ENCODE results near the gene SMG5. TPM values are rescaled to one million over a fixed set of nuclear protein-coding genes. Genes with fewer than 3 reads are reported as not detected.

SMG5 gene
- total RNA-seq, 2 experiments from 2014 or later, result 51.6 to 56.1 TPM

DNA sequence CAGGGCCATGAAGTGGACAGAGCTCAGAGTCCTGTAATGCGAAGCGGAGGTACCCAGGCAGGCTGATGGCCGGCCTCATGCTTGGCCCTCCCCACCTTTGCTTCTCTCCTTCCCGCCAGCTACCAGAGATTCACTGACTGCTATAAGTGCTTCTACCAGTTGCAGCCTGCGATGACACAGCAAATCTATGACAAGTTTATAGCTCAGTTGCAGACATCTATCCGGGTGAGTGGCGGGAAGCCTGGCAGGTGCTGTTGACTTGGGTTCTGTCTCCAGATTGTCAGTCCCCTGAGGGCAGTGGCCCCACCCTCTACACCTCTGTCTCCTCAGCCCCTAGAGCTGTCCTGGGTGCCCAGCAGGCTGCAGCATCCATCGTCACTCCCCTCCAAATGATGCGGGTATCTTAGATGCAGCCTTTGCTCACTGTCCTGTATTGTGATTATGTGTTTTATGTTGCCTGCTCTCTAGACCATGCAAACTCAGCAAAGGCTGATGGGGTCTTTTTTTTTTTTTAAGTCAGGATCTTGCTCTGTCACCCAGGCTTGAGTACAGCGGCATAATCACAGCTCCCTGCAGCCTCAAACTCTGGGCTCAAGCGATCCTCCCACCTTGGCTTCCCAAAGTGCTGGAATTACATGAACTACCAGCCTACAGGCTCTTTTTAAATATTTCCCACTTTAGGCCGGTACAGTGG, 50.3 kb downstream of the SMG5 start:
- Mint-ChIP-seq H3K9me3 (no peaks in the 10 kb centered on the region), H3K27ac (no peak overlapping the region), H3K4me1 (ENCODE audit: low read depth) (no peaks in the 10 kb centered on the region), H3K27me3 (no peaks in the 10 kb centered on the region), H3K36me3 (ENCODE audit: low read depth) (peaks cover 61% of the 10 kb centered on the region), H3K4me3 (no peak overlapping the region)
- Histone ChIP-seq H3K9me3 (ENCODE audit: control insufficient read depth in 1 of 2, insufficient read depth in 1 of 2, low read length in 2 of 2) (no peaks in the 10 kb centered on the region), H3K4me3 (ENCODE audit: low read length) (no peak overlapping the region), H3K27ac (ENCODE audit: low read depth in 1 of 2, low read length in 2 of 2) (no peak overlapping the region), H3K27me3 (ENCODE audit: control insufficient read depth in 1 of 2, insufficient read depth in 2 of 2, low read length in 2 of 2) (no peaks in the 10 kb centered on the region), H3K36me3 (ENCODE audit: insufficient read depth, low read length) (peaks cover 52% of the 10 kb centered on the region), H3K4me1 (ENCODE audit: insufficient read depth, low read length) (no peaks in the 10 kb centered on the region)
- DNase-seq (no peak), ATAC-seq (ENCODE audit: poor library complexity) (no peak)
- intact Hi-C loops (cut with DNase I, micrococcal nuclease), result no loop called here
- TF ChIP-seq, protein P1, sequence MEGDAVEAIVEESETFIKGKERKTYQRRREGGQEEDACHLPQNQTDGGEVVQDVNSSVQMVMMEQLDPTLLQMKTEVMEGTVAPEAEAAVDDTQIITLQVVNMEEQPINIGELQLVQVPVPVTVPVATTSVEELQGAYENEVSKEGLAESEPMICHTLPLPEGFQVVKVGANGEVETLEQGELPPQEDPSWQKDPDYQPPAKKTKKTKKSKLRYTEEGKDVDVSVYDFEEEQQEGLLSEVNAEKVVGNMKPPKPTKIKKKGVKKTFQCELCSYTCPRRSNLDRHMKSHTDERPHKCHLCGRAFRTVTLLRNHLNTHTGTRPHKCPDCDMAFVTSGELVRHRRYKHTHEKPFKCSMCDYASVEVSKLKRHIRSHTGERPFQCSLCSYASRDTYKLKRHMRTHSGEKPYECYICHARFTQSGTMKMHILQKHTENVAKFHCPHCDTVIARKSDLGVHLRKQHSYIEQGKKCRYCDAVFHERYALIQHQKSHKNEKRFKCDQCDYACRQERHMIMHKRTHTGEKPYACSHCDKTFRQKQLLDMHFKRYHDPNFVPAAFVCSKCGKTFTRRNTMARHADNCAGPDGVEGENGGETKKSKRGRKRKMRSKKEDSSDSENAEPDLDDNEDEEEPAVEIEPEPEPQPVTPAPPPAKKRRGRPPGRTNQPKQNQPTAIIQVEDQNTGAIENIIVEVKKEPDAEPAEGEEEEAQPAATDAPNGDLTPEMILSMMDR (IDR thresholded peaks at IDR 0.05), result no peak
- ChIA-PET CTCF (no interaction called here), POLR2A (interaction anchor here (0.7 to 1.2 kb wide), 2 partner anchors 19 to 20 kb away, joined by 3 read pairs; partner anchors contain the start of gene PMF1)

DNA sequence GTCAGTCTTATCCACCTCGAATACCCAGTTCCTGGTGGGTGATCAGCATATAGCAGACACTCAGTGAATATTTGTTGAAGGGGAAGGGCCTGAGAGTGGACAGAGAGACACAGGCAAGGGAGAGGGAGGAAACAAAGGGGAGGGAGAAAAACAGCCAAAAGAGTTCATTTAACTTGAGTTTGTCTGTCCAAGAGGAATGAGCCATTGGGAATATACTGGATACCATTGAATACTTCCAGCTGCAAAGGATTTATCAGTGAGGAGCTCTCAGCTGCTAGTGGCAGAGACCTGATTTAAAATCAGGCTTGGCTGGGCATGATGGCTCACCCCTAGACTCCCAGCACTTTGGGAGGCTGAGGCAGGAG, 52.2 kb downstream of the SMG5 start:
- Mint-ChIP-seq H3K36me3 (ENCODE audit: low read depth) (peaks cover 56% of the 10 kb centered on the region), H3K27me3 (no peaks in the 10 kb centered on the region), H3K9me3 (no peaks in the 10 kb centered on the region), H3K4me3 (no peak overlapping the region), H3K4me1 (ENCODE audit: low read depth) (peaks cover 6% of the 10 kb centered on the region), H3K27ac (no peak overlapping the region)
- ChIA-PET CTCF (no interaction called here), POLR2A (no interaction called here)
- Histone ChIP-seq H3K36me3 (ENCODE audit: insufficient read depth, low read length) (peaks cover 42% of the 10 kb centered on the region), H3K9me3 (ENCODE audit: control insufficient read depth in 1 of 2, insufficient read depth in 1 of 2, low read length in 2 of 2) (no peaks in the 10 kb centered on the region), H3K4me1 (ENCODE audit: insufficient read depth, low read length) (peaks cover 9% of the 10 kb centered on the region), H3K27me3 (ENCODE audit: control insufficient read depth in 1 of 2, insufficient read depth in 2 of 2, low read length in 2 of 2) (no peaks in the 10 kb centered on the region), H3K27ac (ENCODE audit: low read depth in 1 of 2, low read length in 2 of 2) (no peak overlapping the region), H3K4me3 (ENCODE audit: low read length) (no peak overlapping the region)
- no peak for DNase-seq
- TF ChIP-seq, protein P1 (IDR thresholded peaks at IDR 0.05), result no peak
- intact Hi-C loops (cut with DNase I, micrococcal nuclease), result no loop called here
- no peak for ATAC-seq (ENCODE audit: poor library complexity)

DNA sequence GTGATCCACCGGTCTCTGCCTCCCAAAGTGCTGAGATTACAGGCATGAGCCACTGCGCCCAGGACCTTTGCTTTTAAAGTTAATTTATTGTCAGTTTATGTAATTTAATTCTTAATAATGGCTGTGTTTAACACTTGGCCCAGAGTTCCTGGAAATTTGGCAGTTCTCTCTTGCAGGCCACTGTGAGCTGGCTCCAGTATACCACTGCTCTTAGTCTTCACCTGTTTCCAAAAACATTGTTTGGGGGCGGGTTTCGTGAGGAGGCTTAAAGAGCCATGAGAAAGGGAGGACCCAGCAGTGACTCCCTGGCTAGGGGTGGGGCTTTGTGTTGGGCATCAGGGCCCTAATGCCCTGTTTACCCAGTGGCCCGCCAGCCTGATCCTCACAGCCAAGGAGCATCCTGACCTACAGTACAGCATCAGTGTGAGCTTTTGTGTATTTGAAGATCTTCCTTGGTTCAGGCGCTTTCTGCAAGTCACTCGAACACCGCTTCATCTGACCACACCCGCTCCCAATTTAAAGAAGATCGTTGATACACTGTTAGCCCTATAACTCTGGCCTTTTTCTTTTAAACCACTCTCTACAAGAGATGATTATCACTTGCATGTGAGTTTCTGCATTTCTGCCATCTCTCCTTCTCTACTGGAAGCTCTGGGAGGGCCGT, 52.7 kb downstream of the SMG5 start:
- Mint-ChIP-seq H3K4me1 (ENCODE audit: low read depth) (peaks cover 10% of the 10 kb centered on the region), H3K9me3 (no peaks in the 10 kb centered on the region), H3K4me3 (no peak overlapping the region), H3K36me3 (ENCODE audit: low read depth) (peaks cover 59% of the 10 kb centered on the region), H3K27me3 (no peaks in the 10 kb centered on the region), H3K27ac (no peak overlapping the region)
- H3K27me3 ChIP-seq (ENCODE audit: control insufficient read depth in 1 of 2, insufficient read depth in 2 of 2, low read length in 2 of 2), result no peaks in the 10 kb centered on the region
- no peaks in the 10 kb centered on the region for H3K9me3 ChIP-seq (ENCODE audit: control insufficient read depth in 1 of 2, insufficient read depth in 1 of 2, low read length in 2 of 2)
- DNase-seq (no peak), ATAC-seq (ENCODE audit: poor library complexity) (no peak)
- intact Hi-C loops (cut with DNase I, micrococcal nuclease), result loop anchor here in 1 of 2 experiments (5.0 kb wide), 1 partner anchor 38 kb away; the partner anchor contains the start of gene SLC25A44
- TF ChIP-seq, protein P1 (IDR thresholded peaks at IDR 0.05), result no peak
- ChIA-PET POLR2A (no interaction called here), CTCF (no interaction called here)
- H3K4me3 ChIP-seq (ENCODE audit: low read length), result no peak overlapping the region
- H3K36me3 ChIP-seq (ENCODE audit: insufficient read depth, low read length), result peaks cover 42% of the 10 kb centered on the region
- H3K27ac ChIP-seq (ENCODE audit: low read depth in 1 of 2, low read length in 2 of 2), result no peak overlapping the region
- peaks cover 13% of the 10 kb centered on the region for H3K4me1 ChIP-seq (ENCODE audit: insufficient read depth, low read length)

Measured in CD4-positive, alpha-beta T cell (primary cell).